SH-SY5Y (cell line): ENCODE measurements around the gene CYFIP2.

ENCODE experiments used
- GATA2 ChIP-seq: IDR thresholded peaks from 2 replicates; pipeline ENCODE4 v1.6.1; 2011; ENCODE audit warnings: mild to moderate bottlenecking, low read depth, low read length
- GATA3 ChIP-seq: IDR thresholded peaks from 2 replicates; pipeline ENCODE4 v1.6.1; 2011; ENCODE audit warnings: low read depth, mild to moderate bottlenecking, low read length, moderate library complexity

GRCh38 chr5:157267761-157268480, 2.0 kb downstream of the CYFIP2 start:
- TF ChIP-seq GATA2 (no peak), GATA3 (no peak)
